Activated naive CD8-positive, alpha-beta T cell (primary cell): Measurements from ENCODE around the gene ADAMTSL1.

Experiments used
- H3K27ac Mint-ChIP-seq: one replicate; pipeline ENCODE4 v1.8.0; 2021; ENCODE audit warnings: mixed read lengths
- H3K27me3 Mint-ChIP-seq: one replicate; pipeline ENCODE4 v1.8.0; 2021; ENCODE audit warnings: mixed read lengths
- H3K36me3 Mint-ChIP-seq: one replicate; pipeline ENCODE4 v1.8.0; 2021; ENCODE audit warnings: mixed read lengths
- H3K4me1 Mint-ChIP-seq: one replicate; pipeline ENCODE4 v1.8.0; 2021; ENCODE audit warnings: low read depth, mixed read lengths
- H3K4me3 Mint-ChIP-seq: one replicate; pipeline ENCODE4 v1.8.0; 2021; ENCODE audit warnings: mild to moderate bottlenecking, mixed read lengths
- H3K9me3 Mint-ChIP-seq: one replicate; pipeline ENCODE4 v1.8.0; 2021; ENCODE audit warnings: low read depth, mixed read lengths

ADAMTSL1 gene

DNA sequence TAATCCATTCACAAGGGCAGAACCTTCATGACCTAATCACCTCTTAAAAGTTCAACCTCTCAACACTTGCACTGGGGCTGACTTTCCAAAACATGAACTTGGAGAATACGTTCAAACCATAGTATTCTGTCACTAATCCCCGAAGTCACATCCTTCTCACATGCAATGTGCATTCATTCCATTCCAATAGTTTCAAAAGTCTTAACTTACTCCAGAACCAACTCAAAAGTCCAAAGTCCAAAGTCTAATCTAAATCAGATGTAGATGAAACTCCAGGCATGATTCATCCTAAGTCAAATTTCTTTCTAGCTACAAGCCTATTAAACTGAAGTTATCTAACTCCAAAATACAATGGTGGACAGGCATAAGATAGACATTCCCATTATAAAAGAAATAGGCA, 21.7 kb upstream of the ADAMTSL1 start:
- Mint-ChIP-seq H3K27ac (no peak overlapping the region), H3K4me1 (no peaks in the 10 kb centered on the region), H3K4me3 (no peak overlapping the region), H3K36me3 (no peaks in the 10 kb centered on the region), H3K9me3 (no peaks in the 10 kb centered on the region), H3K27me3 (peaks cover 2% of the 10 kb centered on the region)

GRCh38 chr9:18456624-18457237, 17.2 kb upstream of the ADAMTSL1 start:
- no peaks in the 10 kb centered on the region for H3K4me1 Mint-ChIP-seq

GRCh38 chr9:18457510-18457909, 16.4 kb upstream of the ADAMTSL1 start:
- no peaks in the 10 kb centered on the region for H3K36me3 Mint-ChIP-seq
- no peaks in the 10 kb centered on the region for H3K9me3 Mint-ChIP-seq
- no peaks in the 10 kb centered on the region for H3K4me1 Mint-ChIP-seq
- no peak overlapping the region for H3K27ac Mint-ChIP-seq
- no peaks in the 10 kb centered on the region for H3K27me3 Mint-ChIP-seq
- H3K4me3 Mint-ChIP-seq: no peak overlapping the region

More at GRCh38 chr9:18456624-18457237, 17.2 kb upstream of the ADAMTSL1 start:
- Mint-ChIP-seq H3K36me3 (no peaks in the 10 kb centered on the region), H3K4me3 (no peak overlapping the region), H3K27ac (no peak overlapping the region), H3K27me3 (peaks cover 2% of the 10 kb centered on the region), H3K9me3 (no peaks in the 10 kb centered on the region)

DNA sequence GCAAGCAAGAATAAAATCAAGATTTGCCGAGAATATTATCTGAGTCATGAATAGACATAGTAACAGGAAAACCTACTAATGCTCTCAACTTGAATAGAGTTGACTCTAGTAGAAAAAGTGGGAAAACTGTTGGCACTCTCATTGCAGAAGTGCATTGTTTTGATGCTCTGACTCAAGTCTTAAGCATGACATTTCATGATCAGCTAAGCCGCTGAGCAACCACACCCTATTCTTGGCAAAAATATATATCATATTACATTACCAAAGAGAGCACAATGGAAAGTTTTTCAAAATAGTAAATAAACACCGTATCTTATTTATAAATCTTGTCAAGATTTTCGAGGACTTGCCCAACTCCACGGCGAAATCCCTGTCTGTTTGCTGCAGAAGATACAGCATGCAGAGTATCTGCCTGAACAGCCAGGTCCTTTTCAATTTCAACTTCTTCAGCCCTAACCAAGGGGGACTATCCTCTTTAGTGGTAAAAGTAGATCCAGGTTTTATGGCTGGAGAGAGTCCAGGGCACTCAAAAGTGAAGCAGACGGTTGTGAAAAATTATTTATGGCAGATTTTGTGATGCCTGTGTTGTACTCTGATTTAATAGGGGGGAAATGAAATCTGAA, 13.9 kb upstream of the ADAMTSL1 start:
- H3K4me3 Mint-ChIP-seq: no peak overlapping the region
- no peaks in the 10 kb centered on the region for H3K4me1 Mint-ChIP-seq
- no peak overlapping the region for H3K27ac Mint-ChIP-seq
- peaks cover 2% of the 10 kb centered on the region for H3K27me3 Mint-ChIP-seq
- no peaks in the 10 kb centered on the region for H3K9me3 Mint-ChIP-seq
- no peaks in the 10 kb centered on the region for H3K36me3 Mint-ChIP-seq

DNA sequence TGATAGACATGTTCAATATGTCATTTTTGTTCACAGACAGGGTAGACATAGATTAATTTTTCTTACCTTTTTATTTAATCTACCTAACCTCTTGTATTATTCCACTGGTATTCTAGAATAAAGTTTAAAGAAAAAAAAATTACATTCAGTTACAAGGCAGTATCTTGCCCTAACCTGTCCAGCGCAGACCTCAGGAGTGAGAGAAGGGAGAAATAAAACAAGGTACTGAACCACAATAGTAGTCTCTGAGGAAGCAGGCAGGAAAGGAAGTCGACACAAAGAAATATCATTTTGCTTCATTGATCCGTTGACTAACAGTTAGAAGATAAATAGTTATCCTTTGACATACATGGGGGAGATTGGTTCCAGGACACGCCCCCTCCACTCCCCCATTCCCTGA, 12.5 kb upstream of the ADAMTSL1 start:
- Mint-ChIP-seq H3K4me1 (no peaks in the 10 kb centered on the region), H3K27ac (no peak overlapping the region), H3K36me3 (no peaks in the 10 kb centered on the region), H3K9me3 (no peaks in the 10 kb centered on the region), H3K27me3 (peaks cover 2% of the 10 kb centered on the region), H3K4me3 (no peak overlapping the region)

DNA sequence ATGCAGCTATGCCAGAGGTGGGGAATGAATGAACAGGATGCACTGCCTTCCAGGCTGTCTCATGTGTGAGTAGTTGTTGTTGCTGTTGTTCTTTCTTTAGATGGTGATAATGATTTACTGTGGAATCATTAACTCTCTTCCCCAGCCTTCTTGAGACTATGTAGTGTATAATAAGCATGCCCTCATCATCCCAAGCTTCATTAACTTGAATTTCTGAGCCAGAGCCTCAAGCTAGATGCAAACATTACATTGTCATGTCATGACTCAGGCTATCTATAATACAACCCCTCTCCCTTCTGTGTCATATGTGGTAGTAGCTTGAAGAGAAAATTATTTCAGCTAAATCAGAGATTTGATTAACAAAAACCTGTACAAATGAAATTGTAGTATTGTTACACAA, 10.0 kb upstream of the ADAMTSL1 start:
- Mint-ChIP-seq H3K36me3 (no peaks in the 10 kb centered on the region), H3K4me3 (no peak overlapping the region)

DNA sequence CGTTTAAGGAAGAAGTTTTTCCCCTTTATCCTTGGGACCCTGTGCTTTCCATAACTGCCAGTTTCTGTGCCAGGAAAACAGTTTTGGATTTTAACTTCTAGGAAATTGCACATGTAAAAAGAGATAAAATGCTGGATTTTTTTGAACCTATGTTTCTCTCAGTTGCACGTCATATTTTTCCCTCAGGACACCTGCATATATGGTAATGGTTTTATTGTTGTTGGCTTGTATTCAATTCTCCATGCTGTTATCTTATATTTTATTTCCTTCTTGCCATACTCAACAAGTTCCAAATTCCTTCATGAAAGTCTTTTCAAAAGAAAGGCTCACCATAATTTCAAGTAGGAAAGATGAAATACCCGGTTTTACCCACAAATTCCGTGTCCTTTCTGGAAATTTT, 7.9 kb upstream of the ADAMTSL1 start:
- H3K9me3 Mint-ChIP-seq: no peaks in the 10 kb centered on the region
- H3K4me1 Mint-ChIP-seq: no peaks in the 10 kb centered on the region
- H3K27me3 Mint-ChIP-seq: peaks cover 6% of the 10 kb centered on the region
- no peaks in the 10 kb centered on the region for H3K36me3 Mint-ChIP-seq
- H3K27ac Mint-ChIP-seq: no peak overlapping the region
- H3K4me3 Mint-ChIP-seq: no peak overlapping the region

More for the DNA sequence above, 10.0 kb upstream of the ADAMTSL1 start:
- no peaks in the 10 kb centered on the region for H3K4me1 Mint-ChIP-seq
- H3K27me3 Mint-ChIP-seq: peaks cover 6% of the 10 kb centered on the region
- no peak overlapping the region for H3K27ac Mint-ChIP-seq
- no peaks in the 10 kb centered on the region for H3K9me3 Mint-ChIP-seq

GRCh38 chr9:18467696-18468095, 6.3 kb upstream of the ADAMTSL1 start:
- H3K36me3 Mint-ChIP-seq: no peaks in the 10 kb centered on the region
- no peaks in the 10 kb centered on the region for H3K9me3 Mint-ChIP-seq
- H3K4me1 Mint-ChIP-seq: no peaks in the 10 kb centered on the region

GRCh38 chr9:18472435-18472834, 1.5 kb upstream of the ADAMTSL1 start:
- Mint-ChIP-seq H3K4me3 (no peak overlapping the region), H3K4me1 (no peaks in the 10 kb centered on the region), H3K27me3 (peaks cover 8% of the 10 kb centered on the region), H3K9me3 (no peaks in the 10 kb centered on the region), H3K27ac (no peak overlapping the region), H3K36me3 (no peaks in the 10 kb centered on the region)

More at GRCh38 chr9:18467696-18468095, 6.3 kb upstream of the ADAMTSL1 start:
- no peak overlapping the region for H3K4me3 Mint-ChIP-seq
- peaks cover 6% of the 10 kb centered on the region for H3K27me3 Mint-ChIP-seq
- no peak overlapping the region for H3K27ac Mint-ChIP-seq

DNA sequence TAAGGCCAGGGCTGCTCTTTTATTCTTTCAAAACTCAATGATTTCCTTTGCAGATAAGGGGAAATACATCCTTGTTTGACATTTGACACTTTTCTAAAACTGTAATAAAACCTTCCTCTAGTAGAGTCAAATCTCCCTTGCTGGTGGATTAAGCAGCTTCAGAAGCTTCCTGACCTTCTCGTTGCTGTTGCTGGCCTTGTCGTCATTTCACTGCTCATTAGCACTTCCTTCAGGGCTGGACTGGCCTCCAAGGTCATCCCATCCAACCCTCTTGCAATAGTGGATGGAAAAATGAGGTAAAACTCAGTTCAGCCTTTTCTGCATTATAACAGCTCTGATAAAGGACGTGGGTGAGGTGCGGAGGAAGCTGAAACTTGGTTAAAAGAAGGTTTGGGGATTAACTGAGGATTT, 1.1 kb upstream of the ADAMTSL1 start:
- H3K4me3 Mint-ChIP-seq: no peak overlapping the region
- H3K9me3 Mint-ChIP-seq: no peaks in the 10 kb centered on the region
- H3K27me3 Mint-ChIP-seq: peaks cover 6% of the 10 kb centered on the region
- H3K4me1 Mint-ChIP-seq: no peaks in the 10 kb centered on the region
- no peaks in the 10 kb centered on the region for H3K36me3 Mint-ChIP-seq
- no peak overlapping the region for H3K27ac Mint-ChIP-seq

GRCh38 chr9:18474783-18475182, 830 bp downstream of the ADAMTSL1 start:
- peaks cover 6% of the 10 kb centered on the region for H3K27me3 Mint-ChIP-seq
- H3K4me1 Mint-ChIP-seq: no peaks in the 10 kb centered on the region
- no peaks in the 10 kb centered on the region for H3K9me3 Mint-ChIP-seq
- no peak overlapping the region for H3K27ac Mint-ChIP-seq
- no peak overlapping the region for H3K4me3 Mint-ChIP-seq
- H3K36me3 Mint-ChIP-seq: no peaks in the 10 kb centered on the region

DNA sequence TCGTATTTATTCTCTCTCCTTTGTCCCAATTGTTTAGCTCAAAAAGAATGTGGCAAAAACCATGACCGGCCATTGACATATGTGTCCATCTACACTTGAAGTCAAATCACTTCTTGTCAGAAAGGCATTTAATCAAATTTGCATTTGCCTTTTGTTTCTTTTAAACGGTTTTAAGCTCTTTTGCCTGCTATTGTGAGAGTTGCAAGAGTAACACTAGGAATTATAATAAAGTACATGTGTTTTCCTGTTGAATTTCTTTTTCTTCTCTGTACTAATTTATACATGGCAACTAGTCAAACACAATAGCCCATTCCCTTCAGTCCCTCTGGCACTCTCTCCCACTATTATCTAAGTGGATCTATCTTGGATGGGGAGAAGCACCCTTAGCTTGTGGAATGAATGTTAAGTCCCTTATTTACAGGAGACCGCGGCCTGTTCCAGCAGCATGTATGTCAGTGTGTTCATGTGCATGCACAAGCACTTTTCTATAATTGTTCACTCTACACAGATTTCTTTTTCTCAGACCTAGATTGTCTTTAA, 3.2 kb downstream of the ADAMTSL1 start:
- no peaks in the 10 kb centered on the region for H3K36me3 Mint-ChIP-seq
- H3K4me1 Mint-ChIP-seq: no peaks in the 10 kb centered on the region
- H3K9me3 Mint-ChIP-seq: no peaks in the 10 kb centered on the region
- peaks cover 10% of the 10 kb centered on the region for H3K27me3 Mint-ChIP-seq
- no peak overlapping the region for H3K4me3 Mint-ChIP-seq
- H3K27ac Mint-ChIP-seq: no peak overlapping the region

- H3K27ac Mint-ChIP-seq: no peak overlapping the region
- no peaks in the 10 kb centered on the region for H3K4me1 Mint-ChIP-seq
- no peaks in the 10 kb centered on the region for H3K36me3 Mint-ChIP-seq
- peaks cover 10% of the 10 kb centered on the region for H3K27me3 Mint-ChIP-seq
- no peak overlapping the region for H3K4me3 Mint-ChIP-seq
- H3K9me3 Mint-ChIP-seq: no peaks in the 10 kb centered on the region
Observed at GRCh38 chr9:18477719-18478118, 3.8 kb downstream of the ADAMTSL1 start.

DNA sequence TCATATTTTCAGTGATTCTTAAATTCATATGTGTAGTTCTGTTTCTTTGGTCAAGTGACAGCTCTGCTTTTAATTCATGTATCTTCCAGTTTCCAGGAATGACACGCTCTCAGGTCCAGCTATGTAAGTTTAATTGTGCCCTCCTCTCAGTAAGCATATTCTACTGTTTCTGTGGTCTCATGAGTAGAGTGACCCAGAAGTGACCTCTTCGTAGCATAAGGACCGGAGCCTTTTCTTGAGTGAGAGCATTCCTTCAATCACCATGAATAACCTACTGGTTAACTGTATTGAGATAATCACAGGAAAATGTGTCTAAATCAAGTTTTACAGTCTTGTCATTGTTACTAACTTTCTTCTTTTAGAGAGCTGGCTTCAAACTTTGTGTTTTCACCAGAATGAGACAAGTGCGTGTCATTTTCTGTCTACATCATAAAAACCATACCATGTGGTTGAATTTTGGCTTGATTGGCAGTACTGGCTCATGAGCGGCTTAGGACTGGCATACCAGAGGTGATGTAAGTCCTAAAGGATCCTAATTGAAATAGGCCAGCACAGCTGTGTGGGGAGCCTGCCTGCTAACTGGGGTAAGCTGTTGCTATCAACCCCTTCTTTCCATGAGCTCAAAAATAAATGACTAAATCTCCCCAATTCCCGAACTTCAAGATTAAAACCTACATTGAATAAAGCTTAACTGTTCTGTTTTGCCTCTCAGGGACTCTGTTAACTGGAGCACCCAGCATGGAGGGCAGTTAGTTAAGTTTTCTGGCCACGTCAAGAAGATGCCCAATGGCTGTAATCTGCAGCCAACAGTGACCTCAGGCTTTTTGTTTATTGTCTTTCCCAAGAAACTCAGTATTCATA, 4.8 kb downstream of the ADAMTSL1 start:
- Mint-ChIP-seq H3K27me3 (peaks cover 10% of the 10 kb centered on the region), H3K27ac (no peak overlapping the region), H3K36me3 (no peaks in the 10 kb centered on the region), H3K4me1 (no peaks in the 10 kb centered on the region), H3K9me3 (no peaks in the 10 kb centered on the region), H3K4me3 (no peak overlapping the region)

- Mint-ChIP-seq H3K4me3 (no peak overlapping the region), H3K36me3 (no peaks in the 10 kb centered on the region), H3K27me3 (peaks cover 9% of the 10 kb centered on the region), H3K27ac (no peak overlapping the region), H3K4me1 (no peaks in the 10 kb centered on the region), H3K9me3 (no peaks in the 10 kb centered on the region)
Observed at GRCh38 chr9:18479405-18479804, 5.5 kb downstream of the ADAMTSL1 start.
